HL-60/S4 treated with phorbol 12-myristate 13-acetate at 8.2 ng/mL for 4 days and 3 days (cell line): ENCODE data around the gene KIAA1217.

ENCODE experiments used
- in situ Hi-C: fragments of 300-500 bp; cut with MboI; formaldehyde crosslinking; loops from 2 replicates; pipeline ENCODE4 v1.15.0; 2022; ENCODE audit warnings: low sequenced_read_pairs

KIAA1217 gene

GRCh38 chr10:24207341-24207740 is 1.6 kb upstream of the KIAA1217 start:
- in situ Hi-C loops = no loop called here

- in situ Hi-C loops = no loop called here
These were observed 942 bp upstream of the KIAA1217 start for GRCh38 chr10:24207781-24208611.

GRCh38 chr10:24209432-24209771 is 464 bp downstream of the KIAA1217 start:
- in situ Hi-C loops = no loop called here

- in situ Hi-C loops = no loop called here
These were observed 1.1 kb downstream of the KIAA1217 start for GRCh38 chr10:24209946-24210491.

- in situ Hi-C loops = no loop called here
These were observed 1.6 kb downstream of the KIAA1217 start for GRCh38 chr10:24210501-24210900.

GRCh38 chr10:24213266-24213665 is 4.3 kb downstream of the KIAA1217 start:
- in situ Hi-C loops = no loop called here

- in situ Hi-C loops = no loop called here
These were observed 4.9 kb downstream of the KIAA1217 start for GRCh38 chr10:24213881-24214280.

GRCh38 chr10:24214762-24215161 is 5.8 kb downstream of the KIAA1217 start:
- in situ Hi-C loops = no loop called here

GRCh38 chr10:24215196-24215595 is 6.3 kb downstream of the KIAA1217 start:
- in situ Hi-C loops = no loop called here

- in situ Hi-C loops = no loop called here
These were observed 6.7 kb downstream of the KIAA1217 start for GRCh38 chr10:24215603-24216002.

- in situ Hi-C loops = no loop called here
These were observed 11.0 kb downstream of the KIAA1217 start for GRCh38 chr10:24219963-24220362.

- in situ Hi-C loops = no loop called here
These were observed 14.4 kb downstream of the KIAA1217 start for GRCh38 chr10:24223341-24223740.

GRCh38 chr10:24223953-24224352 is 15.0 kb downstream of the KIAA1217 start:
- in situ Hi-C loops = no loop called here

GRCh38 chr10:24228642-24229041 is 19.7 kb downstream of the KIAA1217 start:
- in situ Hi-C loops = no loop called here

- in situ Hi-C loops = no loop called here
These were observed 21.0 kb downstream of the KIAA1217 start for GRCh38 chr10:24229909-24230308.

GRCh38 chr10:24231200-24231599 is 22.3 kb downstream of the KIAA1217 start:
- in situ Hi-C loops = no loop called here

- in situ Hi-C loops = no loop called here
These were observed 25.8 kb downstream of the KIAA1217 start for GRCh38 chr10:24234784-24235183.

- in situ Hi-C loops = no loop called here
These were observed 26.5 kb downstream of the KIAA1217 start for GRCh38 chr10:24235471-24235870.

- in situ Hi-C loops = no loop called here
These were observed 29.0 kb downstream of the KIAA1217 start for GRCh38 chr10:24237801-24238395.

GRCh38 chr10:24238519-24239247 is 29.7 kb downstream of the KIAA1217 start:
- in situ Hi-C loops = no loop called here

GRCh38 chr10:24239289-24240040 is 30.5 kb downstream of the KIAA1217 start:
- in situ Hi-C loops = no loop called here
